Heart left ventricle (tissue), 13 donors: Measurements from ENCODE around the gene AGBL3.

ENCODE experiments used
- CTCF ChIP-seq, 12 donors: fragments of 200-600 bp; sonication (generic) in 4 of 12; IDR thresholded peaks; one replicate each; pipeline versions ENCODE4 v1.5.0 to v1.8.0; 2018 to 2022; ENCODE audit warnings: antibody characterized with exemption in 12 of 12, mild to moderate bottlenecking in 5 of 12
- POLR2A ChIP-seq, 2 donors: fragments of 450-650 bp; IDR thresholded peaks; one replicate each; pipeline ENCODE4 v1.6.1; 2017; ENCODE audit warnings: antibody characterized with exemption in 2 of 2, mild to moderate bottlenecking in 2 of 2, moderate library complexity in 2 of 2
- donor health status: ischemic (EF 13 %, LVEDD 7.1; RV severe dilation, severe dysfunction).
- donor health status: DM: no; HTN: yes; CAD: no.
- donor health status: DM: no; HTN: no; CAD: no.
- donor health status: ischemic (EF 25% LVEDD 6.9; RV normal size, moderate dysfunction).
- donor health status: ischemic (EF 25% LVEDD 5.7; RV mildly dilated, moderate dysfunction).
- donor health status: ischemic (EF 35%, LVEDD 5.7; RV mildly dilated, moderate dysfunction).
- donor health status: nonischemic (EF 11% LVEDD 7.7; RV severe dilation, severe dysfunction).
- donor health status: DM: yes; HTN: yes; CAD: no.
- donor health status: PGD.
- donor health status: ischemic (EF 29% LVEDD 5.4; RV normal size, mild dysfunction).
- donor health status: nonischemic (EF 23%, LVEDD 6.1; RV moderate dilation, normal function).

- TF ChIP-seq CTCF (IDR thresholded peaks at IDR 0.05): peak in 1 of 12 donors; percentile 9
- no peak for TF ChIP-seq POLR2A (IDR thresholded peaks at IDR 0.05)
These were observed 178.2 kb downstream of the AGBL3 start for GRCh38 chr7:135164357-135165061.
